ENCODE measurements around the gene YPEL3. TPM values are rescaled to one million over a fixed set of nuclear protein-coding genes. Genes with fewer than 3 reads are reported as not detected.
A peak's percentile ranks its signal among the peaks of the same experiment; 100 is the strongest.

The YPEL3 gene
- total RNA-seq, 3 donors from 2014 or later = 106 to 143 (median 114) TPM

DNA sequence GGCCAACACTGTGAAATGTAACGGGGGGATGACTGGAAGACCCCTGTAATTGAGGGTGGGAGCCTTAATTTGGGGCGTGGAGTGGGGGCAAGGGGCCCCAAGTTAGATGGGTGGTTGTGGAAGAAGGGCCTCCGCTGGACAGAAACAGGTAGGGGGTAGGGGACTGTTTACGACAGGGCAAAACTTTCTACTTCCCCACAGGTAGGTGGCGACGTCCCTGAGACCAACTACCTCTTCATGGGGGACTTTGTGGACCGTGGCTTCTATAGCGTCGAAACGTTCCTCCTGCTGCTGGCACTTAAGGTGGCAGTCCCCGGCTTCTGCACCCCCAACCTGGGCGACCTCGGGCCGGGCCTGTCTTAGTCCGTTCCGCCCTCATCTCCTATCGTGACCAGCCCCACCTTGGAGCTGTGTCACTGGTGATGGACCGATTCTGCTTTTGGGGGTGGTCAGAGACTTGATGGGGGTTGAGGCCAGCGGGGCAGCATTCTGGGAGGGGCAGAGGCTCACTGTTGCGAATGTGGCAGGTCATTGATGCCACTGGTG lies 13.4 kb downstream of the YPEL3 start:
- Histone ChIP-seq H3K4me3 (no peak overlapping the region), H3K27me3 (no peaks in the 10 kb centered on the region), H3K4me1 (peaks cover 0 to 6% of the 10 kb centered on the region in 2 donors), H3K27ac (no peak overlapping the region), H3K9me3 (no peaks in the 10 kb centered on the region), H3K36me3 (peaks cover 18% of the 10 kb centered on the region)
- TF ChIP-seq POLR2AphosphoS5 (IDR thresholded peaks at IDR 0.05) (no peak), CTCF (IDR thresholded peaks at IDR 0.05) (no peak), POLR2A (IDR thresholded peaks at IDR 0.05) (no peak)
- intact Hi-C loops (cut with DNase I; ENCODE audit: low total_unique reads) = no loop called here
- no peak for DNase-seq (ENCODE audit: low spot score in 2 of 2)

DNA sequence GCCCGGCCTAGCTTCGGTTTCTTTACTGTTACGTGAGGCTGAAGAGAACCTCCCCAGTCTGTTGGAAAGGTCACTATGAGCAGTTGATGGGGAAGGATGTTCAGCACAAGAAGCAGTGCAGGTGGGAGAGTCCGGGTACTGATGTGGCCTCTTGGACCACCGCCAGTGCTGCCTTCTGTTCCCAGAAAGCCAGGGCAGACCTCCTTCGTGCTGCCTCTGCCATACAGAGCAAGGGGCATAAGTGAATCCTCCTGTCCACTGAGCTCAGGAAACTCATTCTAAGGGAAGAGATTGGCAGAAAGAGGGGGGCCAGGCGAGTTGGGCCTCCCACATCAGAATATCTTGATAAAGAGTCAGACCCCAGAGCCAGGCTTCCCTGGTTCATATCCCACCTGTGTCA lies 16.5 kb downstream of the YPEL3 start:
- Histone ChIP-seq H3K4me3 (no peak overlapping the region), H3K27ac (no peak overlapping the region), H3K36me3 (peaks cover 18% of the 10 kb centered on the region), H3K9me3 (no peaks in the 10 kb centered on the region), H3K4me1 (peaks cover 0 to 17% of the 10 kb centered on the region in 2 donors), H3K27me3 (no peaks in the 10 kb centered on the region)
- no peak for DNase-seq (ENCODE audit: low spot score in 2 of 2)
- intact Hi-C loops (cut with DNase I; ENCODE audit: low total_unique reads) = no loop called here
- TF ChIP-seq POLR2AphosphoS5 (IDR thresholded peaks at IDR 0.05) = no peak

GRCh38 chr16:30078744-30079143 lies 17.3 kb downstream of the YPEL3 start:
- no peak for DNase-seq (ENCODE audit: low spot score in 2 of 2)
- Histone ChIP-seq H3K9me3 (no peaks in the 10 kb centered on the region), H3K4me1 (peaks cover 0 to 17% of the 10 kb centered on the region in 2 donors), H3K36me3 (peaks cover 18% of the 10 kb centered on the region), H3K4me3 (no peak overlapping the region), H3K27ac (no peak overlapping the region), H3K27me3 (no peaks in the 10 kb centered on the region)
- intact Hi-C loops (cut with DNase I; ENCODE audit: low total_unique reads) = no loop called here
- TF ChIP-seq POLR2A (IDR thresholded peaks at IDR 0.05) (no peak), POLR2AphosphoS5 (IDR thresholded peaks at IDR 0.05) (no peak), CTCF (IDR thresholded peaks at IDR 0.05) (no peak)

GRCh38 chr16:30077656-30078055 lies 18.4 kb downstream of the YPEL3 start:
- TF ChIP-seq POLR2AphosphoS5 (IDR thresholded peaks at IDR 0.05) (no peak), CTCF (IDR thresholded peaks at IDR 0.05) (no peak), POLR2A (IDR thresholded peaks at IDR 0.05) (no peak)
- peak overlapping the region in 1 of 3 donors; percentile 76 for H3K4me3 ChIP-seq
- peaks cover 0 to 17% of the 10 kb centered on the region in 2 donors for H3K4me1 ChIP-seq
- H3K9me3 ChIP-seq = no peaks in the 10 kb centered on the region
- peaks cover 8% of the 10 kb centered on the region for H3K36me3 ChIP-seq
- H3K27me3 ChIP-seq = no peaks in the 10 kb centered on the region
- intact Hi-C loops (cut with DNase I; ENCODE audit: low total_unique reads) = no loop called here
- DNase-seq (ENCODE audit: low spot score in 2 of 2) = no peak
- peak overlapping the region; percentile 4 to 21 for H3K27ac ChIP-seq

DNA sequence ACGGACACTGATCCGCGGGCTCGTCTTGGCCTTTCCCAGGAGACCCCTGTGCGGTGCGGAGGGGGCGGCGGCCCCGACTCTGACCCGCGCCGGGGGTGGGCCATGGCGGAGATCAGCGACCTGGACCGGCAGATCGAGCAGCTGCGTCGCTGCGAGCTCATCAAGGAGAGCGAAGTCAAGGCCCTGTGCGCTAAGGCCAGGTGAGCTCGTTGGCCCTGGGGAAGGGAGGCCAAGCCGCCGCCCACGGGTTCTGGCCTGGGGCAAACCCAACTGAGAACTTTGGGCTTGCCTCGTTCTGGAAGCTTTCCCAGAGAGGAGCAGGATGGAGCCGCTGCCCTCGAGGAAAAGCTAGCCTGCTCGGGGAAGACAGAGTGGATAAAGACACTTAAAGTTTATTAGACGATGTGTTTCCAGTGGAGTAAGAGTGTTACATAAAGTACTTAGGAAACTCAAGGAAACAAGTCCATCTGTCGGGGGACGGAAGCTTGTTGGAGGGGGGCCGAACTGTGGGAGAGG lies 19.7 kb downstream of the YPEL3 start:
- TF ChIP-seq POLR2AphosphoS5 (IDR thresholded peaks at IDR 0.05) (no peak), POLR2A (IDR thresholded peaks at IDR 0.05) (no peak), CTCF (IDR thresholded peaks at IDR 0.05) (no peak)
- intact Hi-C loops (cut with DNase I; ENCODE audit: low total_unique reads) = no loop called here
- Histone ChIP-seq H3K4me1 (peaks cover 0 to 17% of the 10 kb centered on the region in 2 donors), H3K27ac (peak overlapping the region; percentile 94 to 95), H3K9me3 (no peaks in the 10 kb centered on the region), H3K27me3 (no peaks in the 10 kb centered on the region), H3K36me3 (peaks cover 7% of the 10 kb centered on the region), H3K4me3 (peak overlapping the region; percentile 76 to 96 (median 87))
- no peak for DNase-seq (ENCODE audit: low spot score in 2 of 2)
